ENCODE data around the gene ALDH9A1.
A peak's percentile ranks its signal among the peaks of the same experiment; 100 is the strongest.
"Not testable (repeated sequence)": the region's sequence is repeated elsewhere in the genome, so short reads cannot be mapped to it uniquely, and the experiment has no call there.

Gene ALDH9A1

GRCh38 chr1:165697881-165698760 is at the start of gene ALDH9A1:
TSS of gene ALDH9A1 (minus strand) at chr1:165698562. CDS start at chr1:165698558, 4 bp downstream.
- DNase-seq (ENCODE audit: low read depth) = peak; percentile 56

GRCh38 chr1:165747632-165748447 is 49.5 kb upstream of the ALDH9A1 start:
- no peak for DNase-seq (ENCODE audit: low read depth)

GRCh38 chr1:165744913-165745312 is 46.6 kb upstream of the ALDH9A1 start:
- DNase-seq (ENCODE audit: low read depth) = not testable (repeated sequence)

GRCh38 chr1:165742194-165742593 is 43.8 kb upstream of the ALDH9A1 start:
- DNase-seq (ENCODE audit: low read depth) = no peak

GRCh38 chr1:165738794-165739193 is 40.4 kb upstream of the ALDH9A1 start:
- no peak for DNase-seq (ENCODE audit: low read depth)

GRCh38 chr1:165737196-165737595 is 38.8 kb upstream of the ALDH9A1 start:
- no peak for DNase-seq (ENCODE audit: low read depth)

GRCh38 chr1:165734906-165735305 is 36.5 kb upstream of the ALDH9A1 start:
- DNase-seq (ENCODE audit: low read depth) = no peak

GRCh38 chr1:165726841-165727240 is 28.5 kb upstream of the ALDH9A1 start:
- DNase-seq (ENCODE audit: low read depth) = no peak

- no peak for DNase-seq (ENCODE audit: low read depth)
Observed at GRCh38 chr1:165726169-165726568, 27.8 kb upstream of the ALDH9A1 start.

- peak; percentile 40 for DNase-seq (ENCODE audit: low read depth)
Observed at GRCh38 chr1:165717918-165718515, 19.7 kb upstream of the ALDH9A1 start.

GRCh38 chr1:165716265-165717051 is 18.1 kb upstream of the ALDH9A1 start:
- DNase-seq (ENCODE audit: low read depth) = not testable (repeated sequence)

- DNase-seq (ENCODE audit: low read depth) = no peak
Observed at GRCh38 chr1:165712764-165713163, 14.4 kb upstream of the ALDH9A1 start.

GRCh38 chr1:165707984-165708706 is 9.8 kb upstream of the ALDH9A1 start:
- DNase-seq (ENCODE audit: low read depth) = no peak

GRCh38 chr1:165703648-165704047 is 5.3 kb upstream of the ALDH9A1 start:
- DNase-seq (ENCODE audit: low read depth) = no peak

- not testable (repeated sequence) for DNase-seq (ENCODE audit: low read depth)
Observed at GRCh38 chr1:165701922-165702321, 3.6 kb upstream of the ALDH9A1 start.

- no peak for DNase-seq (ENCODE audit: low read depth)
Observed at GRCh38 chr1:165699577-165699976, 1.2 kb upstream of the ALDH9A1 start.

GRCh38 chr1:165698761-165699052 is 345 bp upstream of the ALDH9A1 start:
- DNase-seq (ENCODE audit: low read depth) = no peak

GRCh38 chr1:165697491-165697880 is 876 bp downstream of the ALDH9A1 start:
- no peak for DNase-seq (ENCODE audit: low read depth)

- DNase-seq (ENCODE audit: low read depth) = peak; percentile 94
Observed at GRCh38 chr1:165696625-165697100, 1.7 kb downstream of the ALDH9A1 start.

GRCh38 chr1:165695031-165695430 is 3.3 kb downstream of the ALDH9A1 start:
- DNase-seq (ENCODE audit: low read depth) = no peak

GRCh38 chr1:165688046-165688445 is 10.3 kb downstream of the ALDH9A1 start:
- no peak for DNase-seq (ENCODE audit: low read depth)
